Trophoblast cell (in vitro differentiated cells and primary cell): ENCODE data around the gene LCA5.
A peak's percentile ranks its signal among the peaks of the same experiment; 100 is the strongest.

Experiments
- DNase-seq, 2 donors: peaks; one replicate each; pipeline ENCODE4 v3.0.0-alpha.2; 2016
- H2AFZ ChIP-seq: 2 replicates; pipeline ENCODE4 v1.6.1; 2013; ENCODE audit warnings: low read length, moderate library complexity, mild to moderate bottlenecking; ENCODE audit not compliant: insufficient read depth, poor library complexity
- H2AK5ac ChIP-seq: 2 replicates; pipeline ENCODE4 v1.6.1; 2013; ENCODE audit warnings: mild to moderate bottlenecking, low read length
- H2BK120ac ChIP-seq: 2 replicates; pipeline ENCODE4 v1.6.1; 2013; ENCODE audit warnings: low read length, mild to moderate bottlenecking, moderate library complexity; ENCODE audit not compliant: insufficient read depth, poor library complexity
- H2BK12ac ChIP-seq: 2 replicates; pipeline ENCODE4 v1.6.1; 2013; ENCODE audit warnings: mild to moderate bottlenecking, low read length, moderate library complexity
- H2BK5ac ChIP-seq: 2 replicates; pipeline ENCODE4 v1.6.1; 2013; ENCODE audit warnings: low read length, low read depth, moderate library complexity, mild to moderate bottlenecking; ENCODE audit not compliant: poor library complexity
- H3K14ac ChIP-seq: 2 replicates; pipeline ENCODE4 v1.6.1; 2013; ENCODE audit warnings: mild to moderate bottlenecking, low read length
- H3K18ac ChIP-seq: 2 replicates; pipeline ENCODE4 v1.6.1; 2013; ENCODE audit warnings: mild to moderate bottlenecking, low read length
- H3K23ac ChIP-seq: 2 replicates; pipeline ENCODE4 v1.6.1; 2013; ENCODE audit warnings: low read length
- H3K27ac ChIP-seq: 2 replicates; pipeline ENCODE4 v1.5.1; 2013; ENCODE audit warnings: low read depth, mild to moderate bottlenecking, inconsistent platforms, low read length, moderate library complexity
- H3K27me3 ChIP-seq: 2 replicates; pipeline ENCODE4 v1.6.1; 2013; ENCODE audit warnings: inconsistent platforms, mild to moderate bottlenecking, low read length, moderate library complexity; ENCODE audit not compliant: insufficient read depth
- H3K36me3 ChIP-seq, 2 experiments: 1 replicate in 1 of 2; 2 replicates in 1 of 2; pipeline ENCODE4 v1.6.1; 2013; ENCODE audit warnings: low read length in 2 of 2, mild to moderate bottlenecking in 2 of 2, moderate library complexity in 1 of 2; ENCODE audit not compliant: insufficient read depth in 2 of 2, control insufficient read depth in 1 of 2
- H3K4ac ChIP-seq: 2 replicates; pipeline ENCODE4 v1.6.1; 2013; ENCODE audit warnings: low read depth, mild to moderate bottlenecking, low read length, moderate library complexity
- H3K4me1 ChIP-seq, 2 experiments: 1 replicate in 1 of 2; 2 replicates in 1 of 2; pipeline ENCODE4 v1.6.1; 2013; ENCODE audit warnings: low read length in 2 of 2, mild to moderate bottlenecking in 2 of 2, moderate library complexity in 1 of 2; ENCODE audit not compliant: insufficient read depth in 2 of 2, control insufficient read depth in 1 of 2
- H3K4me2 ChIP-seq: 2 replicates; pipeline ENCODE4 v1.6.1; 2013; ENCODE audit warnings: inconsistent platforms, mild to moderate bottlenecking, low read length, moderate library complexity
- H3K4me3 ChIP-seq: 2 replicates; pipeline ENCODE4 v1.5.1; 2013; ENCODE audit warnings: mild to moderate bottlenecking, low read depth, low read length, inconsistent platforms
- H3K79me1 ChIP-seq: one replicate; pipeline ENCODE4 v1.6.1; 2013; ENCODE audit warnings: low read length
- H3K79me2 ChIP-seq: 2 replicates; pipeline ENCODE4 v1.6.1; 2013; ENCODE audit warnings: low read length, mild to moderate bottlenecking; ENCODE audit not compliant: control insufficient read depth, insufficient read depth, poor library complexity
- H3K9ac ChIP-seq: 2 replicates; pipeline ENCODE4 v1.6.1; 2013; ENCODE audit warnings: mild to moderate bottlenecking, low read length
- H3K9me3 ChIP-seq: 2 replicates; pipeline ENCODE4 v1.6.1; 2013; ENCODE audit warnings: low read depth, mild to moderate bottlenecking, control low read depth, inconsistent platforms, low read length; ENCODE audit not compliant: insufficient read depth
- H4K12ac ChIP-seq: 2 replicates; pipeline ENCODE4 v1.6.1; 2013; ENCODE audit warnings: low read depth, mild to moderate bottlenecking, low read length, moderate library complexity
- H4K8ac ChIP-seq: 2 replicates; pipeline ENCODE4 v1.6.1; 2013; ENCODE audit warnings: low read depth, mild to moderate bottlenecking, low read length, moderate library complexity
- H4K91ac ChIP-seq: one replicate; pipeline ENCODE4 v1.6.1; 2013; ENCODE audit warnings: low read depth, mild to moderate bottlenecking, low read length, moderate library complexity
- WGBS: extraction: QIAGEN DNeasy Blood & Tissue Kit; methylation state at CpG from one replicate; pipeline ENCODE4 v1.1.7; 2013; ENCODE audit warnings: missing lambda C conversion rate; ENCODE audit not compliant: insufficient read length, insufficient coverage; ENCODE audit errors: extremely low coverage; 5-methylcytosine and 5-hydroxymethylcytosine counted together

The LCA5 gene

GRCh38 chr6:79518842-79519241, 18.4 kb downstream of the LCA5 start:
- H2AFZ ChIP-seq = no peak overlapping the region
- H3K4me1 ChIP-seq = no peaks in the 10 kb centered on the region
- no peaks in the 10 kb centered on the region for H3K27me3 ChIP-seq
- H4K8ac ChIP-seq = no peak overlapping the region
- no peak overlapping the region for H2AK5ac ChIP-seq
- no peak overlapping the region for H4K12ac ChIP-seq
- no peak overlapping the region for H3K23ac ChIP-seq
- H3K27ac ChIP-seq = no peak overlapping the region
- H3K36me3 ChIP-seq = peaks cover 0 to 2% of the 10 kb centered on the region in 2 experiments
- H4K91ac ChIP-seq = no peak overlapping the region
- H3K4ac ChIP-seq = no peak overlapping the region
- no peak overlapping the region for H3K4me3 ChIP-seq
- H3K79me2 ChIP-seq = no peaks in the 10 kb centered on the region
- H2BK120ac ChIP-seq = no peak overlapping the region
- no peak overlapping the region for H2BK12ac ChIP-seq
- no peak overlapping the region for H2BK5ac ChIP-seq
- no peak overlapping the region for H3K18ac ChIP-seq
- no peak overlapping the region for H3K9ac ChIP-seq
- H3K9me3 ChIP-seq = no peaks in the 10 kb centered on the region
- no peak for DNase-seq
- H3K79me1 ChIP-seq = no peaks in the 10 kb centered on the region
- no peak overlapping the region for H3K14ac ChIP-seq
- no peak overlapping the region for H3K4me2 ChIP-seq

GRCh38 chr6:79515436-79515835, 21.8 kb downstream of the LCA5 start:
- Histone ChIP-seq H3K79me2 (no peaks in the 10 kb centered on the region), H3K18ac (no peak overlapping the region), H2BK12ac (no peak overlapping the region), H2AK5ac (no peak overlapping the region), H3K9ac (no peak overlapping the region), H3K4me2 (no peak overlapping the region), H3K4ac (no peak overlapping the region), H4K12ac (no peak overlapping the region), H3K23ac (no peak overlapping the region), H2BK120ac (no peak overlapping the region), H3K27ac (no peak overlapping the region), H3K27me3 (no peaks in the 10 kb centered on the region), H3K14ac (no peak overlapping the region), H2BK5ac (no peak overlapping the region), H2AFZ (no peak overlapping the region), H3K4me3 (no peak overlapping the region), H3K36me3 (peaks cover 0 to 2% of the 10 kb centered on the region in 2 experiments), H4K8ac (no peak overlapping the region), H4K91ac (no peak overlapping the region), H3K4me1 (no peaks in the 10 kb centered on the region), H3K9me3 (no peaks in the 10 kb centered on the region), H3K79me1 (no peaks in the 10 kb centered on the region)
- no CpG with 5 or more reads among the region's 1 CpG for WGBS
- DNase-seq = peak in 1 of 2 donors; percentile 75

- H4K8ac ChIP-seq = no peak overlapping the region
- H2BK5ac ChIP-seq = no peak overlapping the region
- no CpG with 5 or more reads among the region's 6 CpGs for WGBS
- no peak for DNase-seq
- no peaks in the 10 kb centered on the region for H3K79me1 ChIP-seq
- H3K18ac ChIP-seq = no peak overlapping the region
- H2AFZ ChIP-seq = no peak overlapping the region
- no peak overlapping the region for H3K4me3 ChIP-seq
- H3K23ac ChIP-seq = no peak overlapping the region
- no peaks in the 10 kb centered on the region for H3K9me3 ChIP-seq
- H3K27ac ChIP-seq = no peak overlapping the region
- H3K4me1 ChIP-seq = no peaks in the 10 kb centered on the region
- no peaks in the 10 kb centered on the region for H3K36me3 ChIP-seq
- no peak overlapping the region for H3K4me2 ChIP-seq
- no peak overlapping the region for H3K4ac ChIP-seq
- H2BK12ac ChIP-seq = no peak overlapping the region
- no peak overlapping the region for H2BK120ac ChIP-seq
- H3K9ac ChIP-seq = no peak overlapping the region
- H3K79me2 ChIP-seq = no peaks in the 10 kb centered on the region
- H3K14ac ChIP-seq = no peak overlapping the region
- H3K27me3 ChIP-seq = no peaks in the 10 kb centered on the region
- H2AK5ac ChIP-seq = no peak overlapping the region
- no peak overlapping the region for H4K12ac ChIP-seq
- H4K91ac ChIP-seq = no peak overlapping the region
These were observed 24.1 kb downstream of the LCA5 start for GRCh38 chr6:79513111-79513510.

- H3K4ac ChIP-seq = no peak overlapping the region
- H4K8ac ChIP-seq = no peak overlapping the region
- H3K27me3 ChIP-seq = no peaks in the 10 kb centered on the region
- H2AFZ ChIP-seq = no peak overlapping the region
- no peak overlapping the region for H3K18ac ChIP-seq
- H3K4me3 ChIP-seq = no peak overlapping the region
- no peak overlapping the region for H3K14ac ChIP-seq
- H3K79me1 ChIP-seq = no peaks in the 10 kb centered on the region
- no peaks in the 10 kb centered on the region for H3K79me2 ChIP-seq
- no peak overlapping the region for H3K4me2 ChIP-seq
- H2AK5ac ChIP-seq = no peak overlapping the region
- H3K36me3 ChIP-seq = no peaks in the 10 kb centered on the region
- no peak for DNase-seq
- H2BK5ac ChIP-seq = no peak overlapping the region
- no peaks in the 10 kb centered on the region for H3K9me3 ChIP-seq
- H3K9ac ChIP-seq = no peak overlapping the region
- no peak overlapping the region for H3K27ac ChIP-seq
- H2BK120ac ChIP-seq = no peak overlapping the region
- H4K91ac ChIP-seq = no peak overlapping the region
- no peaks in the 10 kb centered on the region for H3K4me1 ChIP-seq
- H4K12ac ChIP-seq = no peak overlapping the region
- H2BK12ac ChIP-seq = no peak overlapping the region
- no peak overlapping the region for H3K23ac ChIP-seq
- no CpG with 5 or more reads among the region's 6 CpGs for WGBS
These were observed 25.2 kb downstream of the LCA5 start for GRCh38 chr6:79512014-79512413.
